ENCODE data around the gene LGALS8. TPM values are rescaled to one million over a fixed set of nuclear protein-coding genes. Genes with fewer than 3 reads are reported as not detected.
A peak's percentile ranks its signal among the peaks of the same experiment; 100 is the strongest.
"Not testable (repeated sequence)": the region's sequence is repeated elsewhere in the genome, so short reads cannot be mapped to it uniquely, and the experiment has no call there.

LGALS8 gene
- total RNA-seq, 1 donor from 2014 or later: 24.4 TPM

- no peak for DNase-seq (ENCODE audit: low spot score)
- ATAC-seq: no peak
Measured at GRCh38 chr1:236536540-236536939, 12.8 kb downstream of the LGALS8 start.

GRCh38 chr1:236540813-236541465 lies 17.2 kb downstream of the LGALS8 start:
- DNase-seq (ENCODE audit: low spot score): no peak
- ATAC-seq: peak; percentile 78

- no peak for DNase-seq (ENCODE audit: low spot score)
- peak; percentile 15 for ATAC-seq
Measured at GRCh38 chr1:236541710-236542109, 17.9 kb downstream of the LGALS8 start.

- ATAC-seq: no peak
Measured at GRCh38 chr1:236543065-236543669, 19.4 kb downstream of the LGALS8 start.

GRCh38 chr1:236545621-236546169 lies 21.9 kb downstream of the LGALS8 start:
- DNase-seq (ENCODE audit: low spot score) (no peak), ATAC-seq (no peak)

More at GRCh38 chr1:236543065-236543669, 19.4 kb downstream of the LGALS8 start:
- no peak for DNase-seq (ENCODE audit: low spot score)

- no peak for ATAC-seq
- no peak for DNase-seq (ENCODE audit: low spot score)
Measured at GRCh38 chr1:236548452-236548851, 24.7 kb downstream of the LGALS8 start.

- DNase-seq (ENCODE audit: low spot score) (no peak), ATAC-seq (no peak)
Measured at GRCh38 chr1:236550961-236551851, 27.4 kb downstream of the LGALS8 start.

- DNase-seq (ENCODE audit: low spot score) (no peak), ATAC-seq (no peak)
Measured at GRCh38 chr1:236552096-236552495, 28.3 kb downstream of the LGALS8 start.

- ATAC-seq (no peak), DNase-seq (ENCODE audit: low spot score) (no peak)
Measured at GRCh38 chr1:236552901-236553300, 29.1 kb downstream of the LGALS8 start.

GRCh38 chr1:236553370-236553769 lies 29.6 kb downstream of the LGALS8 start:
- ATAC-seq (no peak), DNase-seq (ENCODE audit: low spot score) (no peak)

GRCh38 chr1:236556606-236557005 lies 32.8 kb downstream of the LGALS8 start:
- DNase-seq (ENCODE audit: low spot score) (no peak), ATAC-seq (no peak)

GRCh38 chr1:236558081-236558480 lies 34.3 kb downstream of the LGALS8 start:
- ATAC-seq (no peak), DNase-seq (ENCODE audit: low spot score) (no peak)

- ATAC-seq (no peak), DNase-seq (ENCODE audit: low spot score) (no peak)
Measured at GRCh38 chr1:236558846-236559245, 35.1 kb downstream of the LGALS8 start.

GRCh38 chr1:236560213-236560771 lies 36.5 kb downstream of the LGALS8 start:
- ATAC-seq (no peak), DNase-seq (ENCODE audit: low spot score) (no peak)

- ATAC-seq: no peak
- DNase-seq (ENCODE audit: low spot score): no peak
Measured at GRCh38 chr1:236561976-236562375, 38.2 kb downstream of the LGALS8 start.

- DNase-seq (ENCODE audit: low spot score) (no peak), ATAC-seq (no peak)
Measured at GRCh38 chr1:236565530-236565929, 41.7 kb downstream of the LGALS8 start.

- ATAC-seq (no peak), DNase-seq (ENCODE audit: low spot score) (no peak)
Measured at GRCh38 chr1:236568285-236568894, 44.6 kb downstream of the LGALS8 start.

- ATAC-seq: no peak
Measured at GRCh38 chr1:236575523-236575922, 51.7 kb downstream of the LGALS8 start.

GRCh38 chr1:236576004-236576403 lies 52.2 kb downstream of the LGALS8 start:
- no peak for ATAC-seq
- no peak for DNase-seq (ENCODE audit: low spot score)

More at GRCh38 chr1:236575523-236575922, 51.7 kb downstream of the LGALS8 start:
- no peak for DNase-seq (ENCODE audit: low spot score)

GRCh38 chr1:236577041-236577440 lies 53.3 kb downstream of the LGALS8 start:
- ATAC-seq; DNase-seq (ENCODE audit: low spot score): not testable (repeated sequence)

- no peak for DNase-seq (ENCODE audit: low spot score)
- ATAC-seq: no peak
Measured at GRCh38 chr1:236578661-236579060, 54.9 kb downstream of the LGALS8 start.

Data from left lobe of liver (tissue), 2 donors.